Karpas-422 (cell line): ENCODE measurements around the gene CER1. TPM values are rescaled to one million over a fixed set of nuclear protein-coding genes. Genes with fewer than 3 reads are reported as not detected.
A peak's percentile ranks its signal among the peaks of the same experiment; 100 is the strongest.

Experiments
- DNase-seq: peaks from one replicate; pipeline ENCODE4 v3.0.0-alpha.2; 2015
- H2AFZ ChIP-seq: fragments of 200-600 bp; sonication (generic); 2 replicates; pipeline ENCODE4 v1.6.1; 2014; ENCODE audit warnings: antibody characterized with exemption, low read length, mixed read lengths
- H3K27ac ChIP-seq: fragments of 200-600 bp; sonication (generic); 2 replicates; pipeline ENCODE4 v1.5.1; 2014; ENCODE audit warnings: mild to moderate bottlenecking, low read length, moderate library complexity
- H3K27me3 ChIP-seq: fragments of 200-600 bp; sonication (generic); 2 replicates; pipeline ENCODE4 v1.6.1; 2014; ENCODE audit warnings: low read length, mixed read lengths
- H3K36me3 ChIP-seq: fragments of 200-600 bp; sonication (generic); 2 replicates; pipeline ENCODE4 v1.6.1; 2014; ENCODE audit warnings: low read length, mixed read lengths; ENCODE audit not compliant: insufficient read depth
- H3K4me1 ChIP-seq: fragments of 200-600 bp; sonication (generic); 2 replicates; pipeline ENCODE4 v1.6.1; 2014; ENCODE audit warnings: mild to moderate bottlenecking, low read length, mixed read lengths
- H3K4me2 ChIP-seq: fragments of 200-600 bp; sonication (generic); 2 replicates; pipeline ENCODE4 v1.6.1; 2014; ENCODE audit warnings: low read length, low read depth, mild to moderate bottlenecking; ENCODE audit not compliant: poor library complexity, severe bottlenecking
- H3K4me3 ChIP-seq: fragments of 200-600 bp; sonication (generic); 2 replicates; pipeline ENCODE4 v1.5.1; 2014; ENCODE audit warnings: mild to moderate bottlenecking, antibody characterized with exemption, low read length, mixed read lengths
- H3K79me2 ChIP-seq: fragments of 200-600 bp; sonication (generic); 2 replicates; pipeline ENCODE4 v1.6.1; 2014; ENCODE audit warnings: mild to moderate bottlenecking, low read length, mixed read lengths
- H3K9ac ChIP-seq: fragments of 200-600 bp; sonication (generic); 2 replicates; pipeline ENCODE4 v1.6.0; 2014; ENCODE audit warnings: low read length
- H3K9me2 ChIP-seq: fragments of 200-600 bp; sonication (generic), shearing (Covaris generic); replicated peaks from 2 replicates; pipeline ENCODE4 v1.6.0; 2014; ENCODE audit warnings: mild to moderate bottlenecking, low read length, moderate library complexity; ENCODE audit not compliant: insufficient read depth
- H3K9me3 ChIP-seq: fragments of 300-700, 200-600 bp; sonication (generic); 2 replicates; pipeline ENCODE4 v1.6.1; 2014; ENCODE audit warnings: low read length, mixed read lengths
- H4K20me1 ChIP-seq: fragments of 200-600 bp; sonication (generic); 2 replicates; pipeline ENCODE4 v1.6.1; 2014; ENCODE audit warnings: mild to moderate bottlenecking, antibody characterized with exemption, low read length, low read depth; ENCODE audit not compliant: insufficient read depth
- total RNA-seq: library from RNA; depleted of rRNA; stranded (reverse); fragments of >200 nt; shearing (Covaris generic); gene quantifications from 2 replicates; pipeline ENCODE4 v1.2.3, GENCODE V29; 2014; ENCODE audit warnings: low replicate concordance; rRNA removed

The CER1 gene
- total RNA-seq, result not detected in 2 replicates

GRCh38 chr9:14722391-14723035, at the start of gene CER1:
Gene CER1 (minus strand): TSS chr9:14722733. CDS start chr9:14722672, 61 bp downstream.
- no peaks in the 10 kb centered on the region for H3K36me3 ChIP-seq
- H3K27ac ChIP-seq, result no peak within 1 kb of the TSS
- no peaks in the 10 kb centered on the region for H3K27me3 ChIP-seq
- H3K4me1 ChIP-seq, result no peaks in the 10 kb centered on the region
- no peaks in the 10 kb centered on the region for H3K9me2 ChIP-seq
- H2AFZ ChIP-seq, result no peak within 1 kb of the TSS
- H3K9ac ChIP-seq, result no peak within 1 kb of the TSS
- DNase-seq, result no peak
- no peaks in the 10 kb centered on the region for H4K20me1 ChIP-seq
- no peaks in the 10 kb centered on the region for H3K79me2 ChIP-seq
- no peak within 1 kb of the TSS for H3K4me2 ChIP-seq
- H3K4me3 ChIP-seq, result no peak within 1 kb of the TSS
- H3K9me3 ChIP-seq, result no peaks in the 10 kb centered on the region

- no peak for DNase-seq
- no peaks in the 10 kb centered on the region for H3K36me3 ChIP-seq
- H2AFZ ChIP-seq, result no peak overlapping the region
- no peak overlapping the region for H3K4me2 ChIP-seq
- H3K9me2 ChIP-seq, result no peaks in the 10 kb centered on the region
- H3K4me3 ChIP-seq, result no peak overlapping the region
- H4K20me1 ChIP-seq, result no peaks in the 10 kb centered on the region
- H3K4me1 ChIP-seq, result peaks cover 3% of the 10 kb centered on the region; the same call in 1 of the 2 replicates
- no peaks in the 10 kb centered on the region for H3K9me3 ChIP-seq
- H3K79me2 ChIP-seq, result no peaks in the 10 kb centered on the region
- H3K27me3 ChIP-seq, result no peaks in the 10 kb centered on the region
- no peak overlapping the region for H3K9ac ChIP-seq
- no peak overlapping the region for H3K27ac ChIP-seq
Measured at GRCh38 chr9:14770592-14770991, 48.1 kb upstream of the CER1 start.

GRCh38 chr9:14769230-14769571, 46.7 kb upstream of the CER1 start:
- Histone ChIP-seq H3K27me3 (no peaks in the 10 kb centered on the region), H3K9me3 (no peaks in the 10 kb centered on the region), H3K4me2 (no peak overlapping the region), H3K9me2 (no peaks in the 10 kb centered on the region), H3K36me3 (no peaks in the 10 kb centered on the region), H3K4me3 (no peak overlapping the region), H3K79me2 (no peaks in the 10 kb centered on the region), H3K27ac (no peak overlapping the region), H2AFZ (no peak overlapping the region), H3K4me1 (peaks cover 3% of the 10 kb centered on the region; the same call in 1 of the 2 replicates), H3K9ac (no peak overlapping the region), H4K20me1 (no peaks in the 10 kb centered on the region)
- DNase-seq, result peak; percentile 85

GRCh38 chr9:14768405-14769229, 46.1 kb upstream of the CER1 start:
- no peaks in the 10 kb centered on the region for H3K9me2 ChIP-seq

GRCh38 chr9:14766299-14766698, 43.8 kb upstream of the CER1 start:
- Histone ChIP-seq H3K27me3 (no peaks in the 10 kb centered on the region), H2AFZ (no peak overlapping the region), H3K9ac (no peak overlapping the region), H3K9me2 (no peaks in the 10 kb centered on the region), H3K79me2 (no peaks in the 10 kb centered on the region), H4K20me1 (no peaks in the 10 kb centered on the region), H3K36me3 (no peaks in the 10 kb centered on the region), H3K4me2 (no peak overlapping the region), H3K4me3 (no peak overlapping the region), H3K27ac (no peak overlapping the region), H3K4me1 (peaks cover 3% of the 10 kb centered on the region; the same call in 1 of the 2 replicates), H3K9me3 (no peaks in the 10 kb centered on the region)
- no peak for DNase-seq

More at GRCh38 chr9:14768405-14769229, 46.1 kb upstream of the CER1 start:
- Histone ChIP-seq H2AFZ (no peak overlapping the region), H3K27me3 (no peaks in the 10 kb centered on the region), H3K4me2 (no peak overlapping the region), H3K9ac (no peak overlapping the region), H3K27ac (no peak overlapping the region), H4K20me1 (no peaks in the 10 kb centered on the region), H3K79me2 (no peaks in the 10 kb centered on the region), H3K36me3 (no peaks in the 10 kb centered on the region), H3K9me3 (no peaks in the 10 kb centered on the region), H3K4me3 (no peak overlapping the region), H3K4me1 (peaks cover 3% of the 10 kb centered on the region; the same call in 1 of the 2 replicates)
- peak; percentile 82 for DNase-seq

GRCh38 chr9:14761584-14761983, 39.1 kb upstream of the CER1 start:
- no peak overlapping the region for H3K4me2 ChIP-seq
- no peaks in the 10 kb centered on the region for H3K79me2 ChIP-seq
- no peak overlapping the region for H2AFZ ChIP-seq
- no peak for DNase-seq
- H3K27me3 ChIP-seq, result no peaks in the 10 kb centered on the region
- no peaks in the 10 kb centered on the region for H3K9me2 ChIP-seq
- no peaks in the 10 kb centered on the region for H3K9me3 ChIP-seq
- no peaks in the 10 kb centered on the region for H3K36me3 ChIP-seq
- H3K4me1 ChIP-seq, result no peaks in the 10 kb centered on the region
- no peak overlapping the region for H3K9ac ChIP-seq
- no peaks in the 10 kb centered on the region for H4K20me1 ChIP-seq
- no peak overlapping the region for H3K27ac ChIP-seq
- H3K4me3 ChIP-seq, result no peak overlapping the region

GRCh38 chr9:14760060-14760459, 37.5 kb upstream of the CER1 start:
- no peaks in the 10 kb centered on the region for H4K20me1 ChIP-seq
- H3K4me2 ChIP-seq, result no peak overlapping the region
- no peak overlapping the region for H3K27ac ChIP-seq
- H3K27me3 ChIP-seq, result no peaks in the 10 kb centered on the region
- no peaks in the 10 kb centered on the region for H3K4me1 ChIP-seq
- no peak overlapping the region for H2AFZ ChIP-seq
- H3K9me3 ChIP-seq, result no peaks in the 10 kb centered on the region
- H3K9me2 ChIP-seq, result no peaks in the 10 kb centered on the region
- H3K4me3 ChIP-seq, result no peak overlapping the region
- no peaks in the 10 kb centered on the region for H3K36me3 ChIP-seq
- H3K79me2 ChIP-seq, result no peaks in the 10 kb centered on the region
- H3K9ac ChIP-seq, result no peak overlapping the region
- no peak for DNase-seq

- Histone ChIP-seq H3K79me2 (no peaks in the 10 kb centered on the region), H3K4me3 (no peak overlapping the region), H3K9me3 (no peaks in the 10 kb centered on the region), H2AFZ (no peak overlapping the region), H3K36me3 (no peaks in the 10 kb centered on the region), H3K4me2 (no peak overlapping the region), H3K27me3 (no peaks in the 10 kb centered on the region), H3K4me1 (no peaks in the 10 kb centered on the region), H4K20me1 (no peaks in the 10 kb centered on the region), H3K27ac (no peak overlapping the region), H3K9ac (no peak overlapping the region), H3K9me2 (no peaks in the 10 kb centered on the region)
- no peak for DNase-seq
Measured at GRCh38 chr9:14756291-14756690, 33.8 kb upstream of the CER1 start.
